Liver (tissue), 9 donors: ENCODE measurements around the gene BGN. TPM values are rescaled to one million over a fixed set of nuclear protein-coding genes. Genes with fewer than 3 reads are reported as not detected.

ENCODE experiments used
- DNase-seq: peaks from one replicate; pipeline ENCODE4 v3.0.0-alpha.2; 2017; ENCODE audit warnings: low spot score
- H3K27ac ChIP-seq, 2 donors: one replicate each; pipeline ENCODE4 v1.7.0; 2013; ENCODE audit warnings: inconsistent platforms in 2 of 2, low read length in 2 of 2, control low read depth in 1 of 2, low read depth in 1 of 2, mild to moderate bottlenecking in 1 of 2
- H3K27me3 ChIP-seq, 4 donors: one replicate each; pipeline versions ENCODE4 v1.6.1 to v1.7.0; 2013; ENCODE audit warnings: low read length in 3 of 4, inconsistent platforms in 1 of 4, mild to moderate bottlenecking in 1 of 4, moderate library complexity in 1 of 4; ENCODE audit not compliant: control insufficient read depth in 4 of 4, insufficient read depth in 4 of 4
- H3K36me3 ChIP-seq, 4 donors: one replicate each; pipeline versions ENCODE4 v1.6.1 to v1.7.0; 2013; ENCODE audit warnings: low read length in 3 of 4, mild to moderate bottlenecking in 3 of 4, low read depth in 1 of 4, moderate library complexity in 1 of 4; ENCODE audit not compliant: control insufficient read depth in 4 of 4, insufficient read depth in 3 of 4
- H3K4me1 ChIP-seq, 4 donors: one replicate each; pipeline versions ENCODE4 v1.6.1 to v1.7.0; 2013; ENCODE audit warnings: low read length in 3 of 4, mild to moderate bottlenecking in 3 of 4, moderate library complexity in 1 of 4; ENCODE audit not compliant: control insufficient read depth in 4 of 4, insufficient read depth in 4 of 4
- H3K4me3 ChIP-seq, 3 donors: one replicate each; pipeline versions ENCODE4 v1.6.1 to v1.7.0; 2013; ENCODE audit warnings: low read length in 3 of 3, control low read depth in 1 of 3, low read depth in 1 of 3, mild to moderate bottlenecking in 1 of 3
- H3K9ac ChIP-seq, 2 donors: one replicate each; pipeline ENCODE4 v1.7.0; 2013; ENCODE audit warnings: low read length in 2 of 2, mild to moderate bottlenecking in 2 of 2, moderate library complexity in 2 of 2, control low read depth in 1 of 2, low read depth in 1 of 2
- H3K9me3 ChIP-seq, 4 donors: one replicate each; pipeline versions ENCODE4 v1.6.1 to v1.7.0; 2013; ENCODE audit warnings: low read length in 3 of 4; ENCODE audit not compliant: control insufficient read depth in 4 of 4
- EGR1 ChIP-seq, 2 donors: IDR thresholded peaks; 2 replicates each; pipeline ENCODE4 v1.6.1; 2016 to 2018; ENCODE audit warnings: antibody characterized with exemption in 2 of 2, low read depth in 2 of 2
- FOXA1 ChIP-seq: IDR thresholded peaks from 2 replicates; pipeline ENCODE4 v1.6.1; 2016; ENCODE audit warnings: antibody characterized with exemption
- FOXA2 ChIP-seq: IDR thresholded peaks from 2 replicates; pipeline ENCODE4 v1.6.1; 2016; ENCODE audit warnings: antibody characterized with exemption
- GABPA ChIP-seq, 2 donors: IDR thresholded peaks in 1 of 2; conservative IDR thresholded peaks in 1 of 2; 2 replicates each; pipeline ENCODE4 v1.6.1; 2016; ENCODE audit warnings: antibody characterized with exemption in 2 of 2, mild to moderate bottlenecking in 1 of 2, moderate library complexity in 1 of 2
- NR2F2 ChIP-seq: IDR thresholded peaks from 2 replicates; pipeline ENCODE4 v1.6.1; 2016; ENCODE audit warnings: antibody characterized with exemption
- SP1 ChIP-seq: IDR thresholded peaks from 2 replicates; pipeline ENCODE4 v1.6.1; 2018; ENCODE audit warnings: antibody characterized with exemption, mild to moderate bottlenecking
- TAF1 ChIP-seq: conservative IDR thresholded peaks from 2 replicates; pipeline ENCODE4 v1.6.1; 2016; ENCODE audit warnings: antibody characterized with exemption, mild to moderate bottlenecking
- WGBS: extraction: QIAGEN DNeasy Blood & Tissue Kit; methylation state at CpG from one replicate; pipeline ENCODE4 v1.1.7; 2013; 5-methylcytosine and 5-hydroxymethylcytosine counted together
- polyA plus RNA-seq, 2 donors: library from polyadenylated mRNA; stranded (reverse) in 1 of 2; unstranded in 1 of 2; fragments of 200-250 nt in 1 of 2; fragments of >200 nt in 1 of 2; fragmentation: Nextera tagmentation in 1 of 2; extraction: Ambion mirVana in 1 of 2; gene quantifications; one replicate each; pipeline versions ENCODE4 v1.2.1 to v1.2.3, GENCODE V29; 2013 to 2015
- total RNA-seq, 2 donors: library from RNA; depleted of rRNA; stranded (reverse); fragments of >200 nt; gene quantifications; one replicate each; pipeline ENCODE4 v1.2.3, GENCODE V29; 2014
- TF ChIP-seq, protein P1 (sequence below): IDR thresholded peaks from 2 replicates; pipeline ENCODE4 v1.6.1; 2016; ENCODE audit warnings: antibody characterized with exemption
- donor health status: healthy.
- donor health status: healthy.
- donor health status: healthy.
- donor health status: healthy.
- donor health status: healthy.

The BGN gene
- total and polyA plus RNA-seq, 4 donors: 11.7 to 131 (median 44.8) TPM

- Histone ChIP-seq H3K4me3 (no peak overlapping the region), H3K9me3 (no peaks in the 10 kb centered on the region), H3K9ac (no peak overlapping the region), H3K36me3 (no peaks in the 10 kb centered on the region), H3K4me1 (no peaks in the 10 kb centered on the region), H3K27ac (no peak overlapping the region), H3K27me3 (no peaks in the 10 kb centered on the region)
- DNase-seq: no peak
- 86% methylated on average over 19 of the region's 19 CpGs for WGBS
- TF ChIP-seq EGR1 (IDR thresholded peaks at IDR 0.05; ENCODE audit: low read depth in 2 of 2): no peak
- TF ChIP-seq, protein P1, sequence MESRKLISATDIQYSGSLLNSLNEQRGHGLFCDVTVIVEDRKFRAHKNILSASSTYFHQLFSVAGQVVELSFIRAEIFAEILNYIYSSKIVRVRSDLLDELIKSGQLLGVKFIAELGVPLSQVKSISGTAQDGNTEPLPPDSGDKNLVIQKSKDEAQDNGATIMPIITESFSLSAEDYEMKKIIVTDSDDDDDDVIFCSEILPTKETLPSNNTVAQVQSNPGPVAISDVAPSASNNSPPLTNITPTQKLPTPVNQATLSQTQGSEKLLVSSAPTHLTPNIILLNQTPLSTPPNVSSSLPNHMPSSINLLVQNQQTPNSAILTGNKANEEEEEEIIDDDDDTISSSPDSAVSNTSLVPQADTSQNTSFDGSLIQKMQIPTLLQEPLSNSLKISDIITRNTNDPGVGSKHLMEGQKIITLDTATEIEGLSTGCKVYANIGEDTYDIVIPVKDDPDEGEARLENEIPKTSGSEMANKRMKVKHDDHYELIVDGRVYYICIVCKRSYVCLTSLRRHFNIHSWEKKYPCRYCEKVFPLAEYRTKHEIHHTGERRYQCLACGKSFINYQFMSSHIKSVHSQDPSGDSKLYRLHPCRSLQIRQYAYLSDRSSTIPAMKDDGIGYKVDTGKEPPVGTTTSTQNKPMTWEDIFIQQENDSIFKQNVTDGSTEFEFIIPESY: no peak
- TF ChIP-seq FOXA2: no peak
- TF ChIP-seq FOXA1: no peak
- no peak for TF ChIP-seq SP1
- TF ChIP-seq GABPA (IDR thresholded peaks at IDR 0.05 in 1 of 2, conservative IDR thresholded peaks at IDR 0.05 in 1 of 2): no peak
- TF ChIP-seq NR2F2: no peak
- no peak for TF ChIP-seq TAF1
Measured at GRCh38 chrX:153557618-153558355, 63.0 kb downstream of the BGN start.

Other genes with a start within 250 kb of the BGN start
- gene PNMA6F, start 173.2 kb upstream of the BGN start, total RNA-seq: not detected
- gene PNMA6F, start 173.2 kb upstream of the BGN start, polyA plus RNA-seq: not detected
- gene ZNF275, start 160.8 kb upstream of the BGN start, total RNA-seq: 10 to 100 TPM in 1 of 2 donors, 1 to 10 TPM in 1; 9.9 to 13.9 TPM
- 1 to 10 TPM; 6.2 to 7.3 TPM for gene ZNF275, start 160.8 kb upstream of the BGN start, polyA plus RNA-seq
- not detected for gene PNMA6E, start 93.6 kb upstream of the BGN start, total RNA-seq
- not detected for gene PNMA6E, start 93.6 kb upstream of the BGN start, polyA plus RNA-seq
- gene ZFP92, start 83.5 kb upstream of the BGN start, total RNA-seq: 1 to 10 TPM in 1 of 2 donors, under 1 TPM in 1; 0.56 to 1.3 TPM
- under 1 TPM; 0.24 to 0.31 TPM for gene ZFP92, start 83.5 kb upstream of the BGN start, polyA plus RNA-seq
- gene TREX2, start 48.9 kb upstream of the BGN start, total RNA-seq: 1 to 10 TPM; 1.2 to 1.3 TPM
- under 1 TPM in 1 of 2 donors, not detected in 1; 0.13 TPM for gene TREX2, start 48.9 kb upstream of the BGN start, polyA plus RNA-seq
- 1 to 10 TPM; 7.0 to 7.2 TPM for gene HAUS7, start 24.4 kb upstream of the BGN start, total RNA-seq
- gene HAUS7, start 24.4 kb upstream of the BGN start, polyA plus RNA-seq: 1 to 10 TPM; 8.4 to 8.9 TPM
- not detected for gene ATP2B3, start 22.7 kb downstream of the BGN start, total RNA-seq
- gene ATP2B3, start 22.7 kb downstream of the BGN start, polyA plus RNA-seq: not detected
- gene CCNQ, start 104.2 kb downstream of the BGN start, total RNA-seq: 1 to 10 TPM; 8.9 to 9.7 TPM
- 10 to 100 TPM in 1 of 2 donors, 1 to 10 TPM in 1; 9.9 to 14.7 TPM for gene CCNQ, start 104.2 kb downstream of the BGN start, polyA plus RNA-seq
- gene DUSP9, start 152.2 kb downstream of the BGN start, total RNA-seq: 100 to 1,000 TPM in 1 of 2 donors, 1 to 10 TPM in 1; 1.9 to 164 TPM
- gene DUSP9, start 152.2 kb downstream of the BGN start, polyA plus RNA-seq: under 1 TPM; 0.42 to 0.90 TPM
- under 1 TPM in 1 of 2 donors, not detected in 1; 0.17 TPM for gene PNCK, start 178.8 kb downstream of the BGN start, total RNA-seq
- gene PNCK, start 178.8 kb downstream of the BGN start, polyA plus RNA-seq: under 1 TPM in 1 of 2 donors, not detected in 1; 0.02 TPM
- gene SLC6A8, start 192.9 kb downstream of the BGN start, total RNA-seq: 10 to 100 TPM in 1 of 2 donors, under 1 TPM in 1; 0.84 to 44.4 TPM
- 1 to 10 TPM in 1 of 2 donors, under 1 TPM in 1; 0.25 to 1.9 TPM for gene SLC6A8, start 192.9 kb downstream of the BGN start, polyA plus RNA-seq
- 100 to 1,000 TPM in 1 of 2 donors, 10 to 100 TPM in 1; 64.6 to 101 TPM for gene BCAP31, start 229.4 kb downstream of the BGN start, total RNA-seq
- gene BCAP31, start 229.4 kb downstream of the BGN start, polyA plus RNA-seq: 100 to 1,000 TPM; 136 to 158 TPM
- gene ABCD1, start 229.9 kb downstream of the BGN start, total RNA-seq: 10 to 100 TPM in 1 of 2 donors, 1 to 10 TPM in 1; 5.6 to 10.8 TPM
- gene ABCD1, start 229.9 kb downstream of the BGN start, polyA plus RNA-seq: 1 to 10 TPM; 4.0 to 9.6 TPM